Duodenal mucosa (tissue), 2 donors: ENCODE results near the gene PROK1.

ENCODE experiments used
- H3K27ac ChIP-seq: one replicate; pipeline ENCODE4 v1.7.0; 2013; ENCODE audit warnings: low read depth, low read length
- H3K27me3 ChIP-seq, 2 donors: one replicate each; pipeline ENCODE4 v1.7.0; 2013; ENCODE audit warnings: low read length in 2 of 2, control low read depth in 1 of 2; ENCODE audit not compliant: insufficient read depth in 2 of 2, control insufficient read depth in 1 of 2
- H3K36me3 ChIP-seq, 2 donors: one replicate each; pipeline ENCODE4 v1.7.0; 2013; ENCODE audit warnings: low read length in 2 of 2, control low read depth in 1 of 2; ENCODE audit not compliant: insufficient read depth in 2 of 2, control insufficient read depth in 1 of 2
- H3K4me1 ChIP-seq, 2 donors: one replicate each; pipeline ENCODE4 v1.7.0; 2013; ENCODE audit warnings: low read length in 2 of 2, control low read depth in 1 of 2; ENCODE audit not compliant: insufficient read depth in 2 of 2, control insufficient read depth in 1 of 2
- H3K4me3 ChIP-seq, 2 donors: one replicate each; pipeline ENCODE4 v1.7.0; 2013; ENCODE audit warnings: low read length in 2 of 2, low read depth in 1 of 2
- H3K9ac ChIP-seq, 2 donors: one replicate each; pipeline ENCODE4 v1.7.0; 2013; ENCODE audit warnings: low read length in 2 of 2, low read depth in 1 of 2
- H3K9me3 ChIP-seq, 2 donors: one replicate each; pipeline ENCODE4 v1.7.0; 2013; ENCODE audit warnings: low read length in 2 of 2, control low read depth in 1 of 2; ENCODE audit not compliant: control insufficient read depth in 1 of 2

PROK1 gene

DNA sequence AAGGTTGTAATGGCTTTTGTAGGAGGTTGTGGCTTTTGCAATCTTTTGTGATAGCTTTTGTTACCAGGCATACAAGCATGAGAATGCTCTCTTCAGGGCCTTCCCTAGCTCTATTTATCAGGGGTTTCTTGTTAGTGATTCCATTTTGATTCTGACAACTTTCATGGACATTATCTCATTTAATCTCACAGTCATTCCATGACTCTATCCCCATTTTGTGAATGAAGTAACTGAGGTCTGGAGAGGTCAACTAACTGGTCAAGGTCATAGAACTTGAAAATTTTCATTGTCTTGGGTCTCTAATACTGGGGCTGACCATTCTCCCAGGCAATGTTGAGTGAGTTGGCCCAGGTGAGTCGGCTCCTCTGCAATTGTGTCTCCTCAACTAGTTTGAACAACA lies 32.2 kb upstream of the PROK1 start:
- Histone ChIP-seq H3K36me3 (no peaks in the 10 kb centered on the region), H3K27ac (no peak overlapping the region), H3K9me3 (no peaks in the 10 kb centered on the region), H3K4me1 (no peaks in the 10 kb centered on the region), H3K9ac (no peak overlapping the region), H3K27me3 (no peaks in the 10 kb centered on the region), H3K4me3 (no peak overlapping the region)

- no peak overlapping the region for H3K9ac ChIP-seq
- H3K4me1 ChIP-seq, result no peaks in the 10 kb centered on the region
- no peak overlapping the region for H3K4me3 ChIP-seq
- H3K27me3 ChIP-seq, result no peaks in the 10 kb centered on the region
- H3K36me3 ChIP-seq, result no peaks in the 10 kb centered on the region
- H3K9me3 ChIP-seq, result no peaks in the 10 kb centered on the region
- no peak overlapping the region for H3K27ac ChIP-seq
These were observed 30.8 kb upstream of the PROK1 start for GRCh38 chr1:110420023-110420662.

DNA sequence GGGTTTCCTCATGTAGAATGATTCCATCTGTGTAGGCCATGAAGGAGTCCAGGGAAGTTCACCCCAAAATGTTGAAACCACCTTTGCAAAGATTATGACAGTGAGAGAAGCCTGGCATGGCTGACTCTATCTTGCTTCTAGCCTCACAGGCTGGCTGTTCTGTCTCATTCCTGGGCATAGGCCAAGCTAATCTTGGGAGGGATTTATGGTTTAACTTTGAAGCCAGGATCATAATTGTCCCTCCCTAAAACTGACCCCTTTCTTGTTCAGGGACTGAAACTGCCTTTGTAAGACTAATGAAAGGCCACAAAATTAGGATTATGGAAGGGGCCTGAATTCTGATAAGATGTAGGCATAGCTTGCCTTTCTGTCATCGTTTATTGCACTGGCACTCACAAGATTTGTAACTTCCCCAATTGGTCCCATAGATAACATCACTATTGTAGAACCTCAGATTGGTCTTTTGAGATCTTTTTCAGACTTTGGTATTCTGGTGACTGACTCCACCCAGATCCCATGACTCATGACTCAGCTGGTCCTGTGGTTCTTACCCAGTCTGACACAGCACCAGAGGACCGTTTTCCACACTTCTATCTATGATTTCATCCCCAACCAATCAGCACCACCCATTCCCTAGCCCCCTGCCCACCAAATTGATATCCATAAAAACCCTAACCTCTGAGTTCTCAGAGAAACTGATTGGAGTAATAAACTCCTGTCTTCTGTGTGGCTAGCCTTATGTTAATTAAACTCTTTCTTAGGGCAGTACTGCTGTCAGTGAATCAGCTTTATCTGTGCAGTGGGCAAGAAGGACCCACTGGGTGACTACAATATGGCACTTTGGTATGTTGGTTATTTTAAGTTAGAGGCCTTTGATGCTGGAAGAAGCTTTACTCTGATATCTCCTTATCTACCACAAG lies 29.8 kb upstream of the PROK1 start:
- no peak overlapping the region for H3K4me3 ChIP-seq
- H3K9ac ChIP-seq, result no peak overlapping the region
- H3K27ac ChIP-seq, result no peak overlapping the region
- H3K4me1 ChIP-seq, result no peaks in the 10 kb centered on the region
- no peaks in the 10 kb centered on the region for H3K9me3 ChIP-seq
- no peaks in the 10 kb centered on the region for H3K36me3 ChIP-seq
- no peaks in the 10 kb centered on the region for H3K27me3 ChIP-seq

GRCh38 chr1:110424699-110425611 lies 26.0 kb upstream of the PROK1 start:
- no peaks in the 10 kb centered on the region for H3K36me3 ChIP-seq
- H3K4me3 ChIP-seq, result no peak overlapping the region
- H3K27ac ChIP-seq, result no peak overlapping the region
- no peaks in the 10 kb centered on the region for H3K9me3 ChIP-seq
- no peak overlapping the region for H3K9ac ChIP-seq
- no peaks in the 10 kb centered on the region for H3K27me3 ChIP-seq
- H3K4me1 ChIP-seq, result no peaks in the 10 kb centered on the region

- Histone ChIP-seq H3K36me3 (no peaks in the 10 kb centered on the region), H3K4me3 (no peak overlapping the region), H3K9me3 (no peaks in the 10 kb centered on the region), H3K4me1 (no peaks in the 10 kb centered on the region), H3K27me3 (peaks cover 0 to 2% of the 10 kb centered on the region in 2 donors), H3K27ac (no peak overlapping the region), H3K9ac (no peak overlapping the region)
These were observed 25.3 kb upstream of the PROK1 start for GRCh38 chr1:110425612-110426152.

- H3K27ac ChIP-seq, result no peak overlapping the region
- H3K4me1 ChIP-seq, result no peaks in the 10 kb centered on the region
- no peaks in the 10 kb centered on the region for H3K36me3 ChIP-seq
- H3K9me3 ChIP-seq, result no peaks in the 10 kb centered on the region
- no peak overlapping the region for H3K4me3 ChIP-seq
- H3K9ac ChIP-seq, result no peak overlapping the region
- peaks cover 0 to 2% of the 10 kb centered on the region in 2 donors for H3K27me3 ChIP-seq
These were observed 24.1 kb upstream of the PROK1 start for GRCh38 chr1:110426854-110427253.

- Histone ChIP-seq H3K9me3 (no peaks in the 10 kb centered on the region), H3K4me1 (no peaks in the 10 kb centered on the region), H3K36me3 (no peaks in the 10 kb centered on the region), H3K9ac (no peak overlapping the region), H3K27ac (no peak overlapping the region), H3K4me3 (no peak overlapping the region), H3K27me3 (peaks cover 0 to 2% of the 10 kb centered on the region in 2 donors)
These were observed 22.0 kb upstream of the PROK1 start for GRCh38 chr1:110428946-110429345.

- Histone ChIP-seq H3K4me1 (no peaks in the 10 kb centered on the region), H3K36me3 (no peaks in the 10 kb centered on the region), H3K9ac (no peak overlapping the region), H3K9me3 (no peaks in the 10 kb centered on the region), H3K4me3 (no peak overlapping the region), H3K27ac (no peak overlapping the region), H3K27me3 (peaks cover 0 to 2% of the 10 kb centered on the region in 2 donors)
These were observed 20.6 kb upstream of the PROK1 start for GRCh38 chr1:110430366-110430765.

DNA sequence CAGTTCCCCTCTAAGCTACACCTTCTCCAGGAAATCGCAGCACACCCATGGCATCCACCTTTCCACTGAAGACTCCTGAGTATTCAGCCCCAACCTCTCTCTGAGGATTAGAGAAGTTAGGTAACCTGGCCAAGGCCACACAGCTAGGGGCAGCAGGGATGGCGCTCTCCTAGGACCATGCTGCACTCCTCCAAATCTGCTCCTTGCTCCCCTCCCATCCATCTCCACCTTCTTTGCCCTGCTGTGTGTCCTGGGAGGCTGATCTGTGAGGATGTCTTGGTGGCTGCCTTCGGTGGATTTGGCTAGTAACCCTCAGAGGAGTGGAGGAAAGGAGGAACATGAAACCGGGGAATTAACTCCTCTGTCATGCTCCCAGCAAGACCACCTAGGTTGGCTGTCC lies 20.0 kb upstream of the PROK1 start:
- no peak overlapping the region for H3K9ac ChIP-seq
- no peaks in the 10 kb centered on the region for H3K4me1 ChIP-seq
- H3K27ac ChIP-seq, result no peak overlapping the region
- peaks cover 0 to 2% of the 10 kb centered on the region in 2 donors for H3K27me3 ChIP-seq
- H3K4me3 ChIP-seq, result no peak overlapping the region
- no peaks in the 10 kb centered on the region for H3K36me3 ChIP-seq
- H3K9me3 ChIP-seq, result no peaks in the 10 kb centered on the region
